Suprapubic skin (tissue), 4 donors: Measurements from ENCODE around the gene SDC4. TPM values are rescaled to one million over a fixed set of nuclear protein-coding genes. Genes with fewer than 3 reads are reported as not detected.
A peak's percentile ranks its signal among the peaks of the same experiment; 100 is the strongest.

ENCODE experiments used
- DNase-seq, 2 donors: peaks; one replicate each; pipeline ENCODE4 v3.0.0-alpha.2; 2019; ENCODE audit warnings: low spot score in 2 of 2
- H3K27ac ChIP-seq: fragments of 200-600 bp; sonication (generic); one replicate; pipeline ENCODE4 v1.5.1; 2019
- H3K27me3 ChIP-seq: fragments of 200-600 bp; sonication (generic); one replicate; pipeline ENCODE4 v1.5.1; 2019
- H3K36me3 ChIP-seq: fragments of 200-600 bp; sonication (generic); one replicate; pipeline ENCODE4 v1.5.1; 2019
- H3K4me1 ChIP-seq: fragments of 200-600 bp; sonication (generic); one replicate; pipeline ENCODE4 v1.5.1; 2019
- H3K4me3 ChIP-seq: fragments of 200-600 bp; sonication (generic); one replicate; pipeline ENCODE4 v1.5.1; 2019; ENCODE audit warnings: mild to moderate bottlenecking
- H3K9me3 ChIP-seq: fragments of 200-600 bp; sonication (generic); one replicate; pipeline ENCODE4 v1.5.1; 2019
- CTCF ChIP-seq, 2 donors: fragments of 200-600 bp in 1 of 2; fragments of 450-650 bp in 1 of 2; sonication (generic) in 1 of 2; IDR thresholded peaks; one replicate each; pipeline ENCODE4 v1.5.1; 2016 to 2019; ENCODE audit warnings: antibody characterized with exemption in 2 of 2, mild to moderate bottlenecking in 1 of 2, moderate library complexity in 1 of 2
- EP300 ChIP-seq: sonication (generic); formaldehyde crosslinking; IDR thresholded peaks from one replicate; pipeline ENCODE4 v1.6.1; 2017; ENCODE audit warnings: antibody characterized with exemption
- POLR2A ChIP-seq, 2 donors: fragments of 450-650 bp; IDR thresholded peaks; one replicate each; pipeline ENCODE4 v1.6.1; 2017; ENCODE audit warnings: antibody characterized with exemption in 2 of 2, mild to moderate bottlenecking in 2 of 2, moderate library complexity in 2 of 2
- POLR2AphosphoS5 ChIP-seq, 3 donors: sonication (generic); formaldehyde crosslinking; IDR thresholded peaks; one replicate each; pipeline ENCODE4 v1.6.1; 2017; ENCODE audit warnings: antibody characterized with exemption in 3 of 3
- WGBS: methylation state at CpG from one replicate; pipeline ENCODE4 v1.1.5; 2018; 5-methylcytosine and 5-hydroxymethylcytosine counted together
- total RNA-seq, 4 donors: library from RNA; depleted of rRNA; stranded (reverse); fragments of >200 nt; gene quantifications; one replicate each; pipeline ENCODE4 v1.1.0, GENCODE V29; 2016

Gene SDC4
- total RNA-seq, 4 donors from 2014 or later, result 156 to 255 (median 216) TPM

GRCh38 chr20:45341939-45342854 is 6.0 kb downstream of the SDC4 start:
- Histone ChIP-seq H3K27ac (peak overlapping the region; percentile 94), H3K9me3 (no peaks in the 10 kb centered on the region), H3K4me1 (peaks cover 98% of the 10 kb centered on the region), H3K27me3 (no peaks in the 10 kb centered on the region), H3K4me3 (peak overlapping the region; percentile 75), H3K36me3 (no peaks in the 10 kb centered on the region)
- WGBS, result 20% methylated on average over 14 of the region's 16 CpGs
- DNase-seq, result peak; percentile 80 to 86
- TF ChIP-seq CTCF (IDR thresholded peaks at IDR 0.05) (no peak), POLR2AphosphoS5 (IDR thresholded peaks at IDR 0.05) (peak in 1 of 3 donors; percentile 42), POLR2A (IDR thresholded peaks at IDR 0.05) (no peak)

GRCh38 chr20:45341579-45341938 is 6.7 kb downstream of the SDC4 start:
- no peak for DNase-seq
- 33% methylated on average over 3 of the region's 3 CpGs for WGBS
- H3K9me3 ChIP-seq, result no peaks in the 10 kb centered on the region
- no peaks in the 10 kb centered on the region for H3K36me3 ChIP-seq
- no peak for TF ChIP-seq EP300
- H3K27ac ChIP-seq, result peak overlapping the region; percentile 94
- H3K4me1 ChIP-seq, result peaks cover 100% of the 10 kb centered on the region
- no peaks in the 10 kb centered on the region for H3K27me3 ChIP-seq
- peak overlapping the region; percentile 75 for H3K4me3 ChIP-seq

- no peaks in the 10 kb centered on the region for H3K9me3 ChIP-seq
- no peak for TF ChIP-seq EP300
- no peak for TF ChIP-seq CTCF (IDR thresholded peaks at IDR 0.05)
- no peak for TF ChIP-seq POLR2AphosphoS5 (IDR thresholded peaks at IDR 0.05)
- TF ChIP-seq POLR2A (IDR thresholded peaks at IDR 0.05), result no peak
Measured at GRCh38 chr20:45340951-45341350, 7.3 kb downstream of the SDC4 start.

GRCh38 chr20:45340236-45340847 is 7.9 kb downstream of the SDC4 start:
- no peaks in the 10 kb centered on the region for H3K27me3 ChIP-seq
- WGBS, result 42% methylated on average over 4 of the region's 5 CpGs
- H3K9me3 ChIP-seq, result no peaks in the 10 kb centered on the region
- peaks cover 96% of the 10 kb centered on the region for H3K4me1 ChIP-seq
- no peak for TF ChIP-seq CTCF (IDR thresholded peaks at IDR 0.05)
- no peak for TF ChIP-seq POLR2AphosphoS5 (IDR thresholded peaks at IDR 0.05)
- TF ChIP-seq POLR2A (IDR thresholded peaks at IDR 0.05), result no peak
- TF ChIP-seq EP300, result no peak
- H3K36me3 ChIP-seq, result no peaks in the 10 kb centered on the region
- H3K27ac ChIP-seq, result peak overlapping the region; percentile 94
- no peak for DNase-seq
- no peak overlapping the region for H3K4me3 ChIP-seq

More at GRCh38 chr20:45340951-45341350, 7.3 kb downstream of the SDC4 start:
- WGBS, result 56% methylated on average over 1 of the region's 1 CpG
- Histone ChIP-seq H3K27me3 (no peaks in the 10 kb centered on the region), H3K4me3 (no peak overlapping the region), H3K27ac (peak overlapping the region; percentile 94), H3K36me3 (no peaks in the 10 kb centered on the region), H3K4me1 (peaks cover 100% of the 10 kb centered on the region)
- no peak for DNase-seq

- 90% methylated on average over 2 of the region's 2 CpGs for WGBS
- Histone ChIP-seq H3K9me3 (no peaks in the 10 kb centered on the region), H3K36me3 (peaks cover 4% of the 10 kb centered on the region), H3K4me3 (no peak overlapping the region), H3K27ac (peak overlapping the region; percentile 94), H3K27me3 (no peaks in the 10 kb centered on the region), H3K4me1 (peaks cover 91% of the 10 kb centered on the region)
- TF ChIP-seq POLR2A (IDR thresholded peaks at IDR 0.05), result no peak
- TF ChIP-seq POLR2AphosphoS5 (IDR thresholded peaks at IDR 0.05), result no peak
- TF ChIP-seq CTCF (IDR thresholded peaks at IDR 0.05), result no peak
- no peak for TF ChIP-seq EP300
- DNase-seq, result no peak
Measured at GRCh38 chr20:45339799-45340198, 8.4 kb downstream of the SDC4 start.
